HepG2 (cell line): ENCODE data around the gene ST6GALNAC2. TPM values are rescaled to one million over a fixed set of nuclear protein-coding genes. Genes with fewer than 3 reads are reported as not detected.

Experiments
- ARID4A ChIP-seq: sonication (generic); formaldehyde crosslinking; IDR thresholded peaks from 2 replicates; pipeline ENCODE4 v1.5.0; 2020; ENCODE audit warnings: mild to moderate bottlenecking, missing genetic modification reagents, borderline replicate concordance
- CTCF ChIP-seq: sonication (generic); formaldehyde crosslinking; IDR thresholded peaks from 2 replicates; pipeline ENCODE4 v1.5.0; 2020; ENCODE audit warnings: mild to moderate bottlenecking, missing genetic modification reagents, moderate library complexity
- EP300 ChIP-seq, 3 experiments: sonication (generic) in 1 of 3; formaldehyde crosslinking in 1 of 3; IDR thresholded peaks; 2 replicates each; pipeline versions ENCODE4 v1.5.1 to v1.6.1; 2011 to 2020; ENCODE audit warnings: low read depth in 2 of 3, low read length in 2 of 3, borderline replicate concordance in 1 of 3, improper control_type of control experiment in 1 of 3, mild to moderate bottlenecking in 1 of 3, missing genetic modification reagents in 1 of 3, moderate library complexity in 1 of 3
- HOXA5 ChIP-seq: sonication (generic); formaldehyde crosslinking; IDR thresholded peaks from 2 replicates; pipeline ENCODE4 v1.4.0; 2020; ENCODE audit warnings: missing genetic modification reagents
- LCORL ChIP-seq, 2 experiments: fragments of 450-650 bp in 1 of 2; sonication (generic) in 1 of 2; formaldehyde crosslinking in 1 of 2; IDR thresholded peaks; 2 replicates each; pipeline versions ENCODE4 v1.5.0 to v1.6.1; 2017 to 2020; ENCODE audit warnings: antibody characterized with exemption in 1 of 2, missing genetic modification reagents in 1 of 2
- MAX ChIP-seq: IDR thresholded peaks from 2 replicates; pipeline ENCODE4 v1.6.1; 2012; ENCODE audit warnings: inconsistent platforms
- MED1 ChIP-seq: sonication (generic); formaldehyde crosslinking; IDR thresholded peaks from 2 replicates; pipeline ENCODE4 v1.4.0; 2020; ENCODE audit warnings: missing genetic modification reagents
- NAIF1 ChIP-seq: sonication (generic); formaldehyde crosslinking; IDR thresholded peaks from 2 replicates; pipeline ENCODE4 v1.5.0; 2020; ENCODE audit warnings: mild to moderate bottlenecking, missing genetic modification reagents, borderline replicate concordance
- RBM39 ChIP-seq: fragments of 200-400 bp; formaldehyde crosslinking; IDR thresholded peaks from one replicate; pipeline ENCODE4 v1.6.1; 2018; ENCODE audit warnings: antibody characterized with exemption, mild to moderate bottlenecking, low read depth, low read length; ENCODE audit not compliant: poor library complexity, severe bottlenecking
- SAP130 ChIP-seq: IDR thresholded peaks from 2 replicates; pipeline ENCODE4 v1.6.1; 2016; ENCODE audit warnings: low read depth
- TFDP1 ChIP-seq: IDR thresholded peaks from 2 replicates; pipeline ENCODE4 v1.6.1; 2016; ENCODE audit warnings: missing compliant biosample characterization, missing genetic modification reagents, borderline replicate concordance
- ZFP90 ChIP-seq: sonication (generic); formaldehyde crosslinking; IDR thresholded peaks from 2 replicates; pipeline ENCODE4 v1.8.0; 2022; ENCODE audit warnings: missing genetic modification reagents, mild to moderate bottlenecking, inconsistent platforms, borderline replicate concordance
- ZFP91 ChIP-seq: sonication (generic); formaldehyde crosslinking; IDR thresholded peaks from 2 replicates; pipeline ENCODE4 v1.9.0; 2022; ENCODE audit warnings: missing genetic modification reagents, mild to moderate bottlenecking, borderline replicate concordance
- ZNF337 ChIP-seq: sonication (generic); formaldehyde crosslinking; IDR thresholded peaks from 2 replicates; pipeline ENCODE4 v1.5.1; 2020; ENCODE audit warnings: missing genetic modification reagents, low read depth, mild to moderate bottlenecking, borderline replicate concordance
- ZNF33B ChIP-seq: sonication (generic); formaldehyde crosslinking; IDR thresholded peaks from 2 replicates; pipeline ENCODE4 v1.5.1; 2020; ENCODE audit warnings: mild to moderate bottlenecking, missing genetic modification reagents
- ZNF607 ChIP-seq: sonication (generic); formaldehyde crosslinking; IDR thresholded peaks from 2 replicates; pipeline ENCODE4 v1.5.1; 2020; ENCODE audit warnings: missing genetic modification reagents, mild to moderate bottlenecking, borderline replicate concordance
- polyA plus RNA-seq, 8 experiments: library from polyadenylated mRNA; depleted of rRNA in 3 of 8; stranded (reverse) in 7 of 8; unstranded in 1 of 8; fragments of >200 nt; fragmentation: Illumina TruSeq in 4 of 8; extraction: Trizol in 4 of 8; gene quantifications; 2 replicates each; pipeline versions ENCODE4 v1.2.1 to v1.2.3, GENCODE V29; 2011 to 2016; ENCODE audit warnings: low read depth in 4 of 8, missing spikeins in 1 of 8, mixed read lengths in 1 of 8; ENCODE audit not compliant: insufficient read depth in 1 of 8
- total RNA-seq, 5 experiments: library from RNA; depleted of rRNA; stranded (reverse); fragments of >200 nt; fragmentation: Illumina TruSeq; extraction: Trizol; gene quantifications; 2 replicates each; pipeline ENCODE4 v1.2.3, GENCODE V29; 2016; ENCODE audit warnings: low read depth in 1 of 5

The ST6GALNAC2 gene
- total and polyA plus RNA-seq, 2 of the 13 experiments (the other 11 are each of a cell fraction or from before 2014, with no cell fraction given) = 0.12 to 0.49 TPM

GRCh38 chr17:76529224-76530094, 56.2 kb downstream of the ST6GALNAC2 start (continued):
- TF ChIP-seq ZFP90 (CRISPR knock-in tag) = 0 out of 2 replicates have a peak, but pooled peaks have one; percentile 57
- peak; percentile 49; the same call in 1 of the 2 replicates for TF ChIP-seq ARID4A (CRISPR knock-in tag)
- TF ChIP-seq ZFP91 (CRISPR knock-in tag) = 0 out of 2 replicates have a peak, but pooled peaks have one; percentile 22
- no peak for TF ChIP-seq ZNF607 (CRISPR knock-in tag)
- TF ChIP-seq LCORL (IDR thresholded peaks at IDR 0.05) = no peak
- TF ChIP-seq LCORL (CRISPR knock-in tag; IDR thresholded peaks at IDR 0.05) = peak; percentile 70; the same call in 1 of the 2 replicates
- TF ChIP-seq NAIF1 (CRISPR knock-in tag) = no peak
- TF ChIP-seq HOXA5 = no peak
- peak; percentile 22; the same call in 1 of the 2 replicates for TF ChIP-seq CTCF (CRISPR knock-in tag)
- TF ChIP-seq RBM39 = peak; percentile 56
- TF ChIP-seq TFDP1 (CRISPR knock-in tag) = no peak
- 0 out of 2 replicates have a peak, but pooled peaks have one; percentile 16 for TF ChIP-seq MAX
- TF ChIP-seq SAP130 = peak; percentile 23; the same call in 1 of the 2 replicates
- TF ChIP-seq MED1 (CRISPR knock-in tag) = peak; percentile 12; the same call in 1 of the 2 replicates
- no peak for TF ChIP-seq ZNF337 (CRISPR knock-in tag)
- peak; percentile 19; a peak in 1 of 4 replicates for TF ChIP-seq EP300 (IDR thresholded peaks at IDR 0.05; ENCODE audit: low read depth in 2 of 2, low read length in 2 of 2)
- TF ChIP-seq EP300 (CRISPR knock-in tag; IDR thresholded peaks at IDR 0.05; ENCODE audit: borderline replicate concordance) = peak; percentile 23; the same call in 1 of the 2 replicates
- 0 out of 2 replicates have a peak, but pooled peaks have one; percentile 39 for TF ChIP-seq ZNF33B
